Keratinocyte (primary cell): ENCODE data around the gene INPP4B.

Source experiments
- EZH2 ChIP-seq: IDR thresholded peaks from one replicate; pipeline ENCODE4 v1.6.1; 2012; ENCODE audit warnings: inconsistent platforms, mild to moderate bottlenecking, low read length, moderate library complexity
- TF ChIP-seq, protein P1 (sequence below), 3 experiments: IDR thresholded peaks in 1 of 3; conservative IDR thresholded peaks in 1 of 3; optimal IDR thresholded peaks in 1 of 3; 2 replicates in 2 of 3; 3 replicates in 1 of 3; pipeline versions ENCODE3 to v1.5.1; 2011; ENCODE audit warnings: low read length in 3 of 3, mild to moderate bottlenecking in 3 of 3, moderate library complexity in 2 of 3, control low read depth in 1 of 3, inconsistent platforms in 1 of 3; ENCODE audit not compliant: insufficient read depth in 2 of 3; ENCODE audit errors: extremely low read depth in 1 of 3

GRCh38 chr4:142475663-142476062 is 370.4 kb downstream of the INPP4B start:
- TF ChIP-seq, protein P1, sequence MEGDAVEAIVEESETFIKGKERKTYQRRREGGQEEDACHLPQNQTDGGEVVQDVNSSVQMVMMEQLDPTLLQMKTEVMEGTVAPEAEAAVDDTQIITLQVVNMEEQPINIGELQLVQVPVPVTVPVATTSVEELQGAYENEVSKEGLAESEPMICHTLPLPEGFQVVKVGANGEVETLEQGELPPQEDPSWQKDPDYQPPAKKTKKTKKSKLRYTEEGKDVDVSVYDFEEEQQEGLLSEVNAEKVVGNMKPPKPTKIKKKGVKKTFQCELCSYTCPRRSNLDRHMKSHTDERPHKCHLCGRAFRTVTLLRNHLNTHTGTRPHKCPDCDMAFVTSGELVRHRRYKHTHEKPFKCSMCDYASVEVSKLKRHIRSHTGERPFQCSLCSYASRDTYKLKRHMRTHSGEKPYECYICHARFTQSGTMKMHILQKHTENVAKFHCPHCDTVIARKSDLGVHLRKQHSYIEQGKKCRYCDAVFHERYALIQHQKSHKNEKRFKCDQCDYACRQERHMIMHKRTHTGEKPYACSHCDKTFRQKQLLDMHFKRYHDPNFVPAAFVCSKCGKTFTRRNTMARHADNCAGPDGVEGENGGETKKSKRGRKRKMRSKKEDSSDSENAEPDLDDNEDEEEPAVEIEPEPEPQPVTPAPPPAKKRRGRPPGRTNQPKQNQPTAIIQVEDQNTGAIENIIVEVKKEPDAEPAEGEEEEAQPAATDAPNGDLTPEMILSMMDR (optimal IDR thresholded peaks at IDR 0.05 in 1 of 3, IDR thresholded peaks at IDR 0.05 in 1 of 3, conservative IDR thresholded peaks at IDR 0.05 in 1 of 3; ENCODE audit: extremely low read depth in 1 of 3, insufficient read depth in 2 of 3, low read length in 3 of 3): no peak
- TF ChIP-seq EZH2: no peak
